ENCODE results near the gene SORBS1. TPM values are rescaled to one million over a fixed set of nuclear protein-coding genes. Genes with fewer than 3 reads are reported as not detected.

SORBS1 gene
- total and polyA plus RNA-seq, 2 experiments from 2014 or later: 11.0 to 20.6 TPM

DNA sequence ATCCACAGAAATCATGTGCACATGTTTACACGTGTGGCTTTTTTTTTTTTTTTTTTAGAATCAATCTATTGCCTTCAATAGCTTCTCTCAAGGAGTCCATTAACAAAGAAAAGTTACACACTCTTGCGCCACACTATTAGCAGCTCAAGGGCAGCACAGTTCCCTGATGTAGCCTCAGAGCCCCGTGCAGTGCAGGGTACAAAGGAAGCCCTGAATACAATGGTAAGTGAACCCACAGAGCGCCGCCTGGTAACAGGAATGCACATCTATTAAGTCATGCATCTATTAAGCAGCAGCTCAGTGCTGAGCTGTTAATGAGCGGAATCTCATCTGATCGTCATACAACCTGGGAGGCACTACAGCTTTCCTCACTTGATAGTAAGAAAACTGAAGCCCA, 156.7 kb downstream of the SORBS1 start:
- H3K27ac ChIP-seq: peak overlapping the region; percentile 36
- no peak for TF ChIP-seq CTCF (IDR thresholded peaks at IDR 0.05; ENCODE audit: low read depth, low read length)
- H3K27me3 ChIP-seq: no peaks in the 10 kb centered on the region
- H3K36me3 ChIP-seq: peaks cover 6% of the 10 kb centered on the region
- H3K9me3 ChIP-seq (ENCODE audit: low read depth): no peaks in the 10 kb centered on the region
- DNase-seq (ENCODE audit: low read depth in 1 of 2, low spot score in 1 of 2): no peak
- peaks cover 18% of the 10 kb centered on the region for H3K4me1 ChIP-seq (ENCODE audit: low read depth)
- no peak overlapping the region for H3K4me3 ChIP-seq

DNA sequence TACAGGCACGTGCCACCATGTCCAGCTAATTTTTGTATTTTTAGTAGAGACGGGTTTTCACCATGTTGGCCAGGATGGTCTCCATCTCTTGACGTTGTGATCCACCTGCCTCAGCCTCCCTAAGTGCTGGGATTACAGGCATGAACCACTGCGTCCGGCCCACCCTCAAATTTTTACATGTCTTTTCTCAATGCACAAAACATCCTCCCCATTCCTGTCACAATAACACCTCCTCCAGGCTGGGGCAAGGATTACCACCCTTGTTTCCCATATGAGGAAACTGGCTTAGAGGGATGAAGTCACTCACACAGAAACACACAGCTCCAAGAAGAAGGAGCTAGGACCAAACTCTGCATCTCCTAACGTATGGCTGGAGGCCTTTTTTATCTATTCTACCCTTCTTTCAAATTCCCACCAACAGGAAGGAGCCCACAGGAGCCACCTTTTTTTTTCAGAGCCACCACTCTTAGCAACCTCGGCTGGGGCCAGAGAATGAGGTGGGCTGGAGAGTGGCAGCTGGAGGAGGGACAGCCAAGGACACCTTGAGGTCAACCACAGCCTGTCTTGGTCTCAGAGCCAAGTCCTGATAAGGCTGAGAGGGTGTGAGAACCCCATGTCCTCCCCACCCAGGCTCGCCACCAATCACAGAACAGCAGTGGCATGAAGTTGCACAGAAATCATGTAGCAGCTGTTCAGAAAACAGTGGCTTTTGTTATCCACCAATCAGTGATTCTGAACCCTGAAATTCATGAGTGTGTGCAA, 157.3 kb downstream of the SORBS1 start:
- H3K27ac ChIP-seq: no peak overlapping the region
- DNase-seq (ENCODE audit: low read depth in 1 of 2, low spot score in 1 of 2): peak in 1 of 2 donors; percentile 53
- no peaks in the 10 kb centered on the region for H3K9me3 ChIP-seq (ENCODE audit: low read depth)
- H3K27me3 ChIP-seq: no peaks in the 10 kb centered on the region
- H3K4me3 ChIP-seq: no peak overlapping the region
- H3K4me1 ChIP-seq (ENCODE audit: low read depth): peaks cover 18% of the 10 kb centered on the region
- no peak for TF ChIP-seq CTCF (IDR thresholded peaks at IDR 0.05; ENCODE audit: low read depth, low read length)
- H3K36me3 ChIP-seq: peaks cover 7% of the 10 kb centered on the region

DNA sequence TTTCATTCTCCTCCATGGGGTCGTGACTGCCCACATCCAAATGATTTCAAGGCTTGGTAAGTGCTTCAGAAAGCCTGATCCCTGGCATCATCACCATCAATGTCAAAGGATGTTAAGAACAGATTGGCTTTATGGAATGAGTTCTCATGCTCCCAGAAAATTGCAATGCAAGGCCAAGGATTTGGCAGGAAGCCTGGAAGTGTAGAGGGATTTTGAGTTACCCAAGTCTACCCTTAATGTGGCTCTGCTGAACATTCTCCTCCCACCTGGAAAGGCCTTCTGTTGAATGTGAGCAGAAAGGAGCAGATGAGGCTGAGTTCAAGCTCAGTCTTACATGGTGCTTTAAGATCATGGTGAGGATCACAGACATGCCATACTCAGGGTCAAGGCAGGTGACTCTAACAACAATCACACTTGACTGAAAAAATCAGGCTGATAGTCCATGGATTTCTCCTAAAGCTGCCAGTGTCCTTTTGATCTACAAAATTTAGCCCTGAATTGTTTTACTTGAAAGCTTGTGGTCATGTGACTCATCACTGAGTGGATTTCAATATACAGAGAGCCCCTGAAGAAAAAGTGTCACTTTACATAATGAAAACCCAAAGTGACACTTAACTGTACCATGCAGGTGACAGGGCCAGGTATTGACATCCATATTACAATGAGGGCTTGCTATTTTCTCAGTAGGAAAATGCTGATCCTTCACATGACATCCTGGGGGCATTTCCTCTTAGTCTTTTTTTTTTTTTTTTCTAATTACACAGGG, 159.3 kb downstream of the SORBS1 start:
- Histone ChIP-seq H3K4me1 (ENCODE audit: low read depth) (peaks cover 13% of the 10 kb centered on the region), H3K36me3 (peaks cover 19% of the 10 kb centered on the region), H3K27me3 (no peaks in the 10 kb centered on the region), H3K4me3 (no peak overlapping the region), H3K9me3 (ENCODE audit: low read depth) (no peaks in the 10 kb centered on the region), H3K27ac (no peak overlapping the region)
- no peak for DNase-seq (ENCODE audit: low read depth in 1 of 2, low spot score in 1 of 2)
- TF ChIP-seq CTCF (IDR thresholded peaks at IDR 0.05; ENCODE audit: low read depth, low read length): no peak

DNA sequence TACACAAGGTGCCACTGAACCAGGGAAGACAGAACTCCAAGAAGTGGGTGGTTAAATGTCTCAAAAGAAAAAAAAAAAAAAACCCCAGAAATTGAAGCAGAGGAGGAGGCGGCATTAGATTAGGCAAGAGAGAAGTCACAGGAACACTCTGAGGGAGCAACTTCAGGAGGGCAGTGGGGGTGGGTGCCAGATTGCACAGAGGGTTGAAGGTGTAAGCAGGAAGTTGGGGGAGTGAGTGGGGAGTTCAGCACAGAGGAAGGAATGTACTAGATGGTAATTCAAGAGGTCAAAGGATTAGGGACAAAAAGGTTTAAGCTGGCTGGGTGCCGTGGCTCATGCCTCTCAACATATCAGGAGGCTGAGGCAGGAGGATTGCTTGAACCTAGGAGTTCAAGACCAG, 160.4 kb downstream of the SORBS1 start:
- no peaks in the 10 kb centered on the region for H3K27me3 ChIP-seq
- no peak for TF ChIP-seq CTCF (IDR thresholded peaks at IDR 0.05; ENCODE audit: low read depth, low read length)
- H3K27ac ChIP-seq: no peak overlapping the region
- H3K4me3 ChIP-seq: no peak overlapping the region
- DNase-seq (ENCODE audit: low read depth in 1 of 2, low spot score in 1 of 2): peak in 1 of 2 donors; percentile 12
- peaks cover 28% of the 10 kb centered on the region for H3K36me3 ChIP-seq
- peaks cover 7% of the 10 kb centered on the region for H3K4me1 ChIP-seq (ENCODE audit: low read depth)
- no peaks in the 10 kb centered on the region for H3K9me3 ChIP-seq (ENCODE audit: low read depth)

DNA sequence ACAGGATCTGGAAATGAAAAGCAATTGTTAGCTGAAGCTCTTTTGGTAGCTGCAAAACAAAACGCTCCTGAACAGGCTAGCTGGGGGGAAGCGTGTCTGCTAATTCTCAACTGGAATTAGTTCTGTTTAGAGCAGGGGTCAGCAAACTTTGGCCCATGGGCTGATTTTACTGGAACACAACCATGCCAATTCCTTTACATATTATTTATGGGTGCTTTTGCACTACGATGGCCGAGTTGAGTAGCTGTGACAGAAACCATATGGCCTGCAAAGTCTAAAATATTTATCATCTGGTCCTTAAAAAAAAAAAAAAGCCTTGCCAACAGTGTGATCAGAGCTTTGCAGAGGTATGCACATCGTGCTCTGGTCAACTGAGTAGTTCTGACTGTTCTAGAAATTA, 162.0 kb downstream of the SORBS1 start:
- no peaks in the 10 kb centered on the region for H3K27me3 ChIP-seq
- no peak for TF ChIP-seq CTCF (IDR thresholded peaks at IDR 0.05; ENCODE audit: low read depth, low read length)
- H3K27ac ChIP-seq: no peak overlapping the region
- peaks cover 28% of the 10 kb centered on the region for H3K36me3 ChIP-seq
- no peaks in the 10 kb centered on the region for H3K9me3 ChIP-seq (ENCODE audit: low read depth)
- H3K4me1 ChIP-seq (ENCODE audit: low read depth): peaks cover 4% of the 10 kb centered on the region
- DNase-seq (ENCODE audit: low read depth in 1 of 2, low spot score in 1 of 2): no peak
- no peak overlapping the region for H3K4me3 ChIP-seq
